GM19238 (cell line): ENCODE data around the gene TM2D1.
"Not testable (repeated sequence)": the region's sequence is repeated elsewhere in the genome, so short reads cannot be mapped to it uniquely, and the experiment has no call there.

Source experiments
- DNase-seq: peaks from one replicate; pipeline ENCODE4 v3.0.0; 2011; ENCODE audit warnings: low spot score; ENCODE audit not compliant: insufficient read length

Gene TM2D1

GRCh38 chr1:61718996-61719663 lies 5.8 kb downstream of the TM2D1 start:
- DNase-seq = not testable (repeated sequence)

GRCh38 chr1:61711969-61712368 lies 13.0 kb downstream of the TM2D1 start:
- DNase-seq = no peak

GRCh38 chr1:61711257-61711656 lies 13.7 kb downstream of the TM2D1 start:
- not testable (repeated sequence) for DNase-seq

- DNase-seq = no peak
These were observed 15.0 kb downstream of the TM2D1 start for GRCh38 chr1:61709908-61710289.

GRCh38 chr1:61708953-61709907 lies 15.7 kb downstream of the TM2D1 start:
- DNase-seq = no peak

- DNase-seq = no peak
These were observed 24.8 kb downstream of the TM2D1 start for GRCh38 chr1:61699911-61700851.

- no peak for DNase-seq
These were observed 32.7 kb downstream of the TM2D1 start for GRCh38 chr1:61692155-61692800.

GRCh38 chr1:61687901-61688300 lies 37.0 kb downstream of the TM2D1 start:
- DNase-seq = no peak

- DNase-seq = no peak
These were observed 42.0 kb downstream of the TM2D1 start for GRCh38 chr1:61682891-61683290.

- no peak for DNase-seq
These were observed 44.4 kb downstream of the TM2D1 start for GRCh38 chr1:61680500-61680899.

- DNase-seq = not testable (repeated sequence)
These were observed 48.1 kb downstream of the TM2D1 start for GRCh38 chr1:61676881-61677280.

- no peak for DNase-seq
These were observed 50.7 kb downstream of the TM2D1 start for GRCh38 chr1:61674221-61674620.

GRCh38 chr1:61672376-61672775 lies 52.6 kb downstream of the TM2D1 start:
- no peak for DNase-seq

GRCh38 chr1:61670445-61670844 lies 54.5 kb downstream of the TM2D1 start:
- no peak for DNase-seq

GRCh38 chr1:61670016-61670415 lies 54.9 kb downstream of the TM2D1 start:
- DNase-seq = no peak

- DNase-seq = no peak
These were observed 65.9 kb downstream of the TM2D1 start for GRCh38 chr1:61659061-61659460.

- no peak for DNase-seq
These were observed 69.5 kb downstream of the TM2D1 start for GRCh38 chr1:61655453-61655852.

GRCh38 chr1:61654067-61654466 lies 70.9 kb downstream of the TM2D1 start:
- no peak for DNase-seq

GRCh38 chr1:61648983-61649742 lies 75.8 kb downstream of the TM2D1 start:
- no peak for DNase-seq

- DNase-seq = no peak
These were observed 77.8 kb downstream of the TM2D1 start for GRCh38 chr1:61647142-61647541.
